CD4-positive, CD25-positive, alpha-beta regulatory T cell (primary cell): ENCODE results near the gene SMAD7. TPM values are rescaled to one million over a fixed set of nuclear protein-coding genes. Genes with fewer than 3 reads are reported as not detected.
A peak's percentile ranks its signal among the peaks of the same experiment; 100 is the strongest.

Source experiments
- ATAC-seq, 2 donors: fragments of 150-1000 bp; cut with Tn5 transposase; one replicate each; pipeline ENCODE4 v1.10.0; 2021; ENCODE audit warnings: low read depth in 2 of 2, moderate number of reproducible peaks in 2 of 2, moderate library complexity in 1 of 2
- DNase-seq, 3 donors: peaks; one replicate each; pipeline versions ENCODE4 v3.0.0 to v3.0.0-alpha.2; 2012 to 2022; ENCODE audit warnings: mixed read lengths in 1 of 3
- H3K27ac ChIP-seq: one replicate; pipeline ENCODE4 v1.7.0; 2013; ENCODE audit warnings: mild to moderate bottlenecking, low read length; ENCODE audit not compliant: insufficient read depth, poor library complexity, severe bottlenecking
- H3K27me3 ChIP-seq: one replicate; pipeline ENCODE4 v1.7.0; 2013; ENCODE audit warnings: low read length; ENCODE audit not compliant: control insufficient read depth, insufficient read depth
- H3K36me3 ChIP-seq: one replicate; pipeline ENCODE4 v1.7.0; 2013; ENCODE audit warnings: mild to moderate bottlenecking, low read length, moderate library complexity; ENCODE audit not compliant: control insufficient read depth, insufficient read depth
- H3K4me1 ChIP-seq: 2 replicates; pipeline ENCODE4 v1.7.0; 2013; ENCODE audit warnings: mild to moderate bottlenecking, low read length; ENCODE audit not compliant: insufficient read depth, control insufficient read depth, poor library complexity, severe bottlenecking
- H3K4me3 ChIP-seq: one replicate; pipeline ENCODE4 v1.7.0; 2013; ENCODE audit warnings: low read depth, mild to moderate bottlenecking, low read length, moderate library complexity
- H3K9me3 ChIP-seq, 2 experiments: 1 replicate in 1 of 2; 2 replicates in 1 of 2; pipeline ENCODE4 v1.7.0; 2013; ENCODE audit warnings: low read length in 2 of 2, mild to moderate bottlenecking in 1 of 2, moderate library complexity in 1 of 2; ENCODE audit not compliant: control insufficient read depth in 2 of 2
- H3K27ac Mint-ChIP-seq, 3 donors: one replicate each; pipeline ENCODE4 v1.8.0; 2020 to 2022; ENCODE audit warnings: mild to moderate bottlenecking in 3 of 3, mixed read lengths in 3 of 3, moderate library complexity in 2 of 3
- H3K27me3 Mint-ChIP-seq: one replicate; pipeline ENCODE4 v1.8.0; 2022; ENCODE audit warnings: mild to moderate bottlenecking, mixed read lengths
- H3K36me3 Mint-ChIP-seq: one replicate; pipeline ENCODE4 v1.8.0; 2020; ENCODE audit warnings: mixed read lengths
- H3K4me1 Mint-ChIP-seq, 4 donors: one replicate each; pipeline ENCODE4 v1.8.0; 2020 to 2022; ENCODE audit warnings: mixed read lengths in 4 of 4, mild to moderate bottlenecking in 1 of 4
- H3K4me3 Mint-ChIP-seq, 4 donors: one replicate each; pipeline ENCODE4 v1.8.0; 2020 to 2022; ENCODE audit warnings: mild to moderate bottlenecking in 4 of 4, mixed read lengths in 4 of 4, moderate library complexity in 3 of 4
- H3K9me3 Mint-ChIP-seq, 7 donors: one replicate each; pipeline ENCODE4 v1.8.0; 2020 to 2022; ENCODE audit warnings: mixed read lengths in 7 of 7, mild to moderate bottlenecking in 3 of 7, moderate library complexity in 2 of 7
- polyA plus RNA-seq, 4 donors: library from polyadenylated mRNA; unstranded; fragments of 300-500 nt; fragmentation: Illumina TruSeq; gene quantifications; one replicate each; pipeline ENCODE4 v1.2.3, GENCODE V29; 2021
- total RNA-seq: library from RNA; stranded (reverse); gene quantifications from one replicate; pipeline ENCODE4 v1.2.3, GENCODE V29; 2022

SMAD7 gene
- total and polyA plus RNA-seq, 5 donors from 2014 or later = 1.7 to 64.0 (median 7.0) TPM

- Mint-ChIP-seq H3K9me3 (peaks cover 0 to 7% (median 0%) of the 10 kb centered on the region in 7 donors), H3K27me3 (no peaks in the 10 kb centered on the region), H3K27ac (peak overlapping the region in 1 of 3 donors; percentile 79), H3K4me3 (no peak overlapping the region), H3K4me1 (peaks cover 0 to 6% (median 2%) of the 10 kb centered on the region in 4 donors), H3K36me3 (no peaks in the 10 kb centered on the region)
- DNase-seq = no peak
- Histone ChIP-seq H3K27ac (no peak overlapping the region), H3K9me3 (no peaks in the 10 kb centered on the region), H3K4me1 (no peaks in the 10 kb centered on the region), H3K4me3 (no peak overlapping the region), H3K36me3 (no peaks in the 10 kb centered on the region), H3K27me3 (no peaks in the 10 kb centered on the region)
- no peak for ATAC-seq
Measured at GRCh38 chr18:48884306-48884705, 66.5 kb downstream of the SMAD7 start.

GRCh38 chr18:48882379-48882778 lies 68.4 kb downstream of the SMAD7 start:
- Mint-ChIP-seq H3K27ac (peak overlapping the region in 1 of 3 donors; percentile 5), H3K27me3 (no peaks in the 10 kb centered on the region), H3K36me3 (no peaks in the 10 kb centered on the region), H3K4me3 (no peak overlapping the region), H3K4me1 (peaks cover 0 to 6% (median 2%) of the 10 kb centered on the region in 4 donors), H3K9me3 (peaks cover 0 to 7% (median 0%) of the 10 kb centered on the region in 7 donors)
- no peak overlapping the region for H3K27ac ChIP-seq
- DNase-seq (no peak), ATAC-seq (no peak)
- H3K36me3 ChIP-seq = no peaks in the 10 kb centered on the region
- no peaks in the 10 kb centered on the region for H3K4me1 ChIP-seq
- no peaks in the 10 kb centered on the region for H3K9me3 ChIP-seq
- H3K4me3 ChIP-seq = no peak overlapping the region
- no peaks in the 10 kb centered on the region for H3K27me3 ChIP-seq

- no peaks in the 10 kb centered on the region for H3K36me3 Mint-ChIP-seq
- H3K36me3 ChIP-seq = no peaks in the 10 kb centered on the region
- ATAC-seq (no peak), DNase-seq (no peak)
- no peak overlapping the region for H3K4me3 ChIP-seq
- no peaks in the 10 kb centered on the region for H3K4me1 ChIP-seq
- H3K4me3 Mint-ChIP-seq = no peak overlapping the region
- H3K9me3 Mint-ChIP-seq = peaks cover 0 to 7% (median 0%) of the 10 kb centered on the region in 7 donors
- no peaks in the 10 kb centered on the region for H3K27me3 ChIP-seq
- no peak overlapping the region for H3K27ac ChIP-seq
- H3K4me1 Mint-ChIP-seq = peaks cover 0 to 6% (median under 1%) of the 10 kb centered on the region in 4 donors
- H3K27me3 Mint-ChIP-seq = no peaks in the 10 kb centered on the region
- no peaks in the 10 kb centered on the region for H3K9me3 ChIP-seq
- H3K27ac Mint-ChIP-seq = no peak overlapping the region
Measured at GRCh38 chr18:48880931-48881330, 69.8 kb downstream of the SMAD7 start.

- peaks cover 0 to 7% (median 0%) of the 10 kb centered on the region in 7 donors for H3K9me3 Mint-ChIP-seq
- DNase-seq (no peak), ATAC-seq (no peak)
- no peak overlapping the region for H3K4me3 ChIP-seq
- H3K36me3 Mint-ChIP-seq = no peaks in the 10 kb centered on the region
- peaks cover 0 to 6% (median 0%) of the 10 kb centered on the region in 4 donors for H3K4me1 Mint-ChIP-seq
- no peaks in the 10 kb centered on the region for H3K36me3 ChIP-seq
- no peaks in the 10 kb centered on the region for H3K27me3 Mint-ChIP-seq
- H3K9me3 ChIP-seq = no peaks in the 10 kb centered on the region
- H3K4me3 Mint-ChIP-seq = no peak overlapping the region
- no peaks in the 10 kb centered on the region for H3K4me1 ChIP-seq
- no peak overlapping the region for H3K27ac ChIP-seq
- H3K27me3 ChIP-seq = no peaks in the 10 kb centered on the region
- H3K27ac Mint-ChIP-seq = no peak overlapping the region
Measured at GRCh38 chr18:48879008-48879431, 71.7 kb downstream of the SMAD7 start.

GRCh38 chr18:48878471-48878870 lies 72.3 kb downstream of the SMAD7 start:
- Mint-ChIP-seq H3K27me3 (no peaks in the 10 kb centered on the region), H3K9me3 (peaks cover 0 to 7% (median 0%) of the 10 kb centered on the region in 7 donors), H3K4me3 (no peak overlapping the region), H3K27ac (peak overlapping the region in 1 of 3 donors; percentile 49), H3K4me1 (peaks cover 0 to 6% (median 0%) of the 10 kb centered on the region in 4 donors), H3K36me3 (no peaks in the 10 kb centered on the region)
- DNase-seq (no peak), ATAC-seq (no peak)
- no peak overlapping the region for H3K4me3 ChIP-seq
- no peaks in the 10 kb centered on the region for H3K27me3 ChIP-seq
- H3K4me1 ChIP-seq = no peaks in the 10 kb centered on the region
- H3K36me3 ChIP-seq = no peaks in the 10 kb centered on the region
- H3K9me3 ChIP-seq = no peaks in the 10 kb centered on the region
- H3K27ac ChIP-seq = no peak overlapping the region

- H3K36me3 ChIP-seq = no peaks in the 10 kb centered on the region
- H3K4me3 ChIP-seq = no peak overlapping the region
- H3K27ac ChIP-seq = no peak overlapping the region
- H3K9me3 ChIP-seq = no peaks in the 10 kb centered on the region
- no peaks in the 10 kb centered on the region for H3K27me3 ChIP-seq
- peaks cover 0 to 7% (median 0%) of the 10 kb centered on the region in 4 donors for H3K4me1 Mint-ChIP-seq
- DNase-seq (no peak), ATAC-seq (no peak)
- H3K4me1 ChIP-seq = no peaks in the 10 kb centered on the region
- no peak overlapping the region for H3K27ac Mint-ChIP-seq
- no peak overlapping the region for H3K4me3 Mint-ChIP-seq
- peaks cover 0 to 7% (median 0%) of the 10 kb centered on the region in 7 donors for H3K9me3 Mint-ChIP-seq
- no peaks in the 10 kb centered on the region for H3K27me3 Mint-ChIP-seq
- no peaks in the 10 kb centered on the region for H3K36me3 Mint-ChIP-seq
Measured at GRCh38 chr18:48877941-48878340, 72.8 kb downstream of the SMAD7 start.

- DNase-seq (no peak), ATAC-seq (no peak)
- H3K9me3 Mint-ChIP-seq = peaks cover 0 to 7% (median 0%) of the 10 kb centered on the region in 7 donors
- no peak overlapping the region for H3K27ac Mint-ChIP-seq
- H3K36me3 ChIP-seq = no peaks in the 10 kb centered on the region
- H3K27ac ChIP-seq = no peak overlapping the region
- no peak overlapping the region for H3K4me3 ChIP-seq
- no peak overlapping the region for H3K4me3 Mint-ChIP-seq
- H3K27me3 ChIP-seq = no peaks in the 10 kb centered on the region
- no peaks in the 10 kb centered on the region for H3K36me3 Mint-ChIP-seq
- H3K27me3 Mint-ChIP-seq = no peaks in the 10 kb centered on the region
- no peaks in the 10 kb centered on the region for H3K9me3 ChIP-seq
- H3K4me1 Mint-ChIP-seq = peaks cover 0 to 10% (median 0%) of the 10 kb centered on the region in 4 donors
- no peaks in the 10 kb centered on the region for H3K4me1 ChIP-seq
Measured at GRCh38 chr18:48876590-48876989, 74.2 kb downstream of the SMAD7 start.

- Histone ChIP-seq H3K9me3 (no peaks in the 10 kb centered on the region), H3K4me1 (no peaks in the 10 kb centered on the region), H3K27me3 (no peaks in the 10 kb centered on the region), H3K27ac (no peak overlapping the region), H3K36me3 (no peaks in the 10 kb centered on the region), H3K4me3 (no peak overlapping the region)
- peaks cover 0 to 5% (median 0%) of the 10 kb centered on the region in 7 donors for H3K9me3 Mint-ChIP-seq
- DNase-seq (no peak), ATAC-seq (no peak)
- peak overlapping the region in 1 of 3 donors; percentile 20 for H3K27ac Mint-ChIP-seq
- no peak overlapping the region for H3K4me3 Mint-ChIP-seq
- H3K4me1 Mint-ChIP-seq = peaks cover 0 to 10% (median 0%) of the 10 kb centered on the region in 4 donors
- no peaks in the 10 kb centered on the region for H3K27me3 Mint-ChIP-seq
- H3K36me3 Mint-ChIP-seq = no peaks in the 10 kb centered on the region
Measured at GRCh38 chr18:48875942-48876511, 74.7 kb downstream of the SMAD7 start.
